Body of pancreas (tissue), 4 donors: ENCODE data around the gene S100A6. TPM values are rescaled to one million over a fixed set of nuclear protein-coding genes. Genes with fewer than 3 reads are reported as not detected.

Experiments used
- ATAC-seq: fragments of 150-250 bp; one replicate; pipeline ENCODE4 v1.9.1; 2016
- DNase-seq, 4 donors: peaks; one replicate each; pipeline ENCODE4 v3.0.0-alpha.2; 2019
- H3K27ac ChIP-seq, 4 donors: fragments of 200-600 bp; sonication (generic); 1 replicate in 3 of 4; 2 replicates in 1 of 4; pipeline versions ENCODE4 v1.5.1 to v1.6.1; 2016 to 2019; ENCODE audit warnings: mild to moderate bottlenecking in 1 of 4, mixed read lengths in 1 of 4, moderate library complexity in 1 of 4
- H3K27me3 ChIP-seq, 2 donors: fragments of 200-600 bp; sonication (generic); one replicate each; pipeline ENCODE4 v1.6.0; 2016; ENCODE audit warnings: mild to moderate bottlenecking in 1 of 2
- H3K36me3 ChIP-seq, 2 donors: fragments of 200-600 bp; sonication (generic); replicated peaks in 1 of 2; 2 replicates each; pipeline ENCODE4 v1.5.1; 2016; ENCODE audit warnings: low read depth in 2 of 2; ENCODE audit not compliant: insufficient read depth in 1 of 2
- H3K4me1 ChIP-seq: fragments of 200-600 bp; sonication (generic); one replicate; pipeline ENCODE4 v1.6.0; 2016
- H3K4me3 ChIP-seq, 2 donors: fragments of 200-600 bp; sonication (generic); 1 replicate in 1 of 2; 2 replicates in 1 of 2; pipeline ENCODE4 v1.5.1; 2016 to 2019
- H3K9me3 ChIP-seq, 3 donors: fragments of 200-600 bp; sonication (generic); 1 replicate in 2 of 3; 2 replicates in 1 of 3; pipeline ENCODE4 v1.5.1; 2016
- CTCF ChIP-seq, 7 experiments: fragments of 450-650 bp in 4 of 7; fragments of 200-600 bp in 3 of 7; sonication (generic) in 3 of 7; IDR thresholded peaks; one replicate each; pipeline ENCODE4 v1.5.1; 2016 to 2019; ENCODE audit warnings: antibody characterized with exemption in 7 of 7
- POLR2A ChIP-seq, 3 donors: fragments of 450-650 bp; IDR thresholded peaks; one replicate each; pipeline ENCODE4 v1.6.1; 2016; ENCODE audit warnings: antibody characterized with exemption in 3 of 3, mild to moderate bottlenecking in 2 of 3
- WGBS, 2 donors: methylation state at CpG; one replicate each; pipeline ENCODE4 v1.1.5; 2017; 5-methylcytosine and 5-hydroxymethylcytosine counted together
- intact Hi-C: fragments of 100-400 bp; cut with DNase I; formaldehyde crosslinking; loops from one replicate; pipeline ENCODE4 v1.15.1; 2023
- total RNA-seq, 2 donors: library from RNA; depleted of rRNA; stranded (reverse); fragments of >200 nt; gene quantifications; one replicate each; pipeline ENCODE4 v1.1.0, GENCODE V29; 2016

The S100A6 gene
- total RNA-seq, 2 donors from 2014 or later: 54.7 to 58.9 TPM

GRCh38 chr1:153540394-153541361, 4.9 kb upstream of the S100A6 start, which contains the start of gene S100A5:
Gene S100A5, minus strand, starts transcription at chr1:153540934. Its CDS starts 743 bp downstream, at chr1:153540191.
- intact Hi-C loops: no loop called here
- Histone ChIP-seq H3K9me3 (no peaks in the 10 kb centered on the region), H3K36me3 (no peaks in the 10 kb centered on the region), H3K4me1 (peaks cover 39% of the 10 kb centered on the region), H3K27me3 (no peaks in the 10 kb centered on the region), H3K27ac (no peak within 1 kb of the TSS), H3K4me3 (no peak within 1 kb of the TSS)
- ATAC-seq: no peak
- 72% methylated on average over 10 to 11 of the region's 11 CpGs for whole genome bisulfite sequencing, 2 donors
- no peak for TF ChIP-seq POLR2A (IDR thresholded peaks at IDR 0.05)
- TF ChIP-seq CTCF (IDR thresholded peaks at IDR 0.05): no peak
- no peak for DNase-seq

GRCh38 chr1:153539395-153540093, 3.8 kb upstream of the S100A6 start:
- H3K4me3 ChIP-seq: no peak overlapping the region
- no peak for DNase-seq
- WGBS, 2 donors: 75% methylated on average over 4 of the region's 4 CpGs
- H3K36me3 ChIP-seq: no peaks in the 10 kb centered on the region
- intact Hi-C loops: no loop called here
- H3K9me3 ChIP-seq: no peaks in the 10 kb centered on the region
- ATAC-seq: no peak
- H3K4me1 ChIP-seq: peaks cover 37% of the 10 kb centered on the region
- H3K27me3 ChIP-seq: no peaks in the 10 kb centered on the region
- TF ChIP-seq CTCF (IDR thresholded peaks at IDR 0.05) (no peak), POLR2A (IDR thresholded peaks at IDR 0.05) (no peak)
- no peak overlapping the region for H3K27ac ChIP-seq

GRCh38 chr1:153538315-153538821, 2.6 kb upstream of the S100A6 start:
- TF ChIP-seq CTCF (IDR thresholded peaks at IDR 0.05): peak in 1 of 7 experiments; percentile 5
- TF ChIP-seq POLR2A (IDR thresholded peaks at IDR 0.05): no peak
- Histone ChIP-seq H3K4me1 (peaks cover 36% of the 10 kb centered on the region), H3K27me3 (no peaks in the 10 kb centered on the region), H3K36me3 (no peaks in the 10 kb centered on the region), H3K27ac (peak overlapping the region in 3 of 4 donors; percentile 21 to 71 (median 55)), H3K9me3 (no peaks in the 10 kb centered on the region), H3K4me3 (no peak overlapping the region)
- intact Hi-C loops: no loop called here
- ATAC-seq (peak; percentile 34), DNase-seq (peak; percentile 38 to 60 (median 58))
- WGBS, 2 donors: 55 to 65% methylated on average over 2 to 6 of the region's 6 CpGs

GRCh38 chr1:153537376-153537730, 1.6 kb upstream of the S100A6 start:
- Histone ChIP-seq H3K4me1 (peaks cover 45% of the 10 kb centered on the region), H3K36me3 (no peaks in the 10 kb centered on the region), H3K4me3 (no peak overlapping the region), H3K27me3 (no peaks in the 10 kb centered on the region), H3K9me3 (no peaks in the 10 kb centered on the region), H3K27ac (peak overlapping the region in 1 of 4 donors; percentile 88)
- WGBS, 2 donors: 90 to 100% methylated on average over 6 of the region's 6 CpGs
- intact Hi-C loops: no loop called here
- TF ChIP-seq CTCF (IDR thresholded peaks at IDR 0.05) (no peak), POLR2A (IDR thresholded peaks at IDR 0.05) (no peak)
- DNase-seq: no peak
- ATAC-seq: no peak
